Fibroblast of villous mesenchyme (primary cell): ENCODE measurements around the gene KREMEN2. TPM values are rescaled to one million over a fixed set of nuclear protein-coding genes. Genes with fewer than 3 reads are reported as not detected.

ENCODE experiments used
- DNase-seq: peaks from one replicate; pipeline ENCODE4 v3.0.0-alpha.2; 2010; ENCODE audit warnings: low read depth
- H3K4me3 ChIP-seq: 2 replicates; pipeline ENCODE4 v1.5.1; 2011; ENCODE audit warnings: low read depth, mild to moderate bottlenecking, low read length
- total RNA-seq: library from RNA; depleted of rRNA; stranded (reverse); fragments of >200 nt; gene quantifications from 2 replicates; pipeline ENCODE4 v1.2.3, GENCODE V29; 2012
- TF ChIP-seq, protein P1 (sequence below): IDR thresholded peaks from 2 replicates; pipeline ENCODE4 v1.5.1; 2012; ENCODE audit warnings: low read depth, mild to moderate bottlenecking, low read length; ENCODE audit not compliant: insufficient read depth

The KREMEN2 gene
- total RNA-seq, 1 donor = under 0.01 TPM

- H3K4me3 ChIP-seq = no peak overlapping the region
- no peak for DNase-seq
- TF ChIP-seq, protein P1, sequence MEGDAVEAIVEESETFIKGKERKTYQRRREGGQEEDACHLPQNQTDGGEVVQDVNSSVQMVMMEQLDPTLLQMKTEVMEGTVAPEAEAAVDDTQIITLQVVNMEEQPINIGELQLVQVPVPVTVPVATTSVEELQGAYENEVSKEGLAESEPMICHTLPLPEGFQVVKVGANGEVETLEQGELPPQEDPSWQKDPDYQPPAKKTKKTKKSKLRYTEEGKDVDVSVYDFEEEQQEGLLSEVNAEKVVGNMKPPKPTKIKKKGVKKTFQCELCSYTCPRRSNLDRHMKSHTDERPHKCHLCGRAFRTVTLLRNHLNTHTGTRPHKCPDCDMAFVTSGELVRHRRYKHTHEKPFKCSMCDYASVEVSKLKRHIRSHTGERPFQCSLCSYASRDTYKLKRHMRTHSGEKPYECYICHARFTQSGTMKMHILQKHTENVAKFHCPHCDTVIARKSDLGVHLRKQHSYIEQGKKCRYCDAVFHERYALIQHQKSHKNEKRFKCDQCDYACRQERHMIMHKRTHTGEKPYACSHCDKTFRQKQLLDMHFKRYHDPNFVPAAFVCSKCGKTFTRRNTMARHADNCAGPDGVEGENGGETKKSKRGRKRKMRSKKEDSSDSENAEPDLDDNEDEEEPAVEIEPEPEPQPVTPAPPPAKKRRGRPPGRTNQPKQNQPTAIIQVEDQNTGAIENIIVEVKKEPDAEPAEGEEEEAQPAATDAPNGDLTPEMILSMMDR = no peak
These were observed 11.4 kb upstream of the KREMEN2 start for GRCh38 chr16:2952679-2953078.

DNA sequence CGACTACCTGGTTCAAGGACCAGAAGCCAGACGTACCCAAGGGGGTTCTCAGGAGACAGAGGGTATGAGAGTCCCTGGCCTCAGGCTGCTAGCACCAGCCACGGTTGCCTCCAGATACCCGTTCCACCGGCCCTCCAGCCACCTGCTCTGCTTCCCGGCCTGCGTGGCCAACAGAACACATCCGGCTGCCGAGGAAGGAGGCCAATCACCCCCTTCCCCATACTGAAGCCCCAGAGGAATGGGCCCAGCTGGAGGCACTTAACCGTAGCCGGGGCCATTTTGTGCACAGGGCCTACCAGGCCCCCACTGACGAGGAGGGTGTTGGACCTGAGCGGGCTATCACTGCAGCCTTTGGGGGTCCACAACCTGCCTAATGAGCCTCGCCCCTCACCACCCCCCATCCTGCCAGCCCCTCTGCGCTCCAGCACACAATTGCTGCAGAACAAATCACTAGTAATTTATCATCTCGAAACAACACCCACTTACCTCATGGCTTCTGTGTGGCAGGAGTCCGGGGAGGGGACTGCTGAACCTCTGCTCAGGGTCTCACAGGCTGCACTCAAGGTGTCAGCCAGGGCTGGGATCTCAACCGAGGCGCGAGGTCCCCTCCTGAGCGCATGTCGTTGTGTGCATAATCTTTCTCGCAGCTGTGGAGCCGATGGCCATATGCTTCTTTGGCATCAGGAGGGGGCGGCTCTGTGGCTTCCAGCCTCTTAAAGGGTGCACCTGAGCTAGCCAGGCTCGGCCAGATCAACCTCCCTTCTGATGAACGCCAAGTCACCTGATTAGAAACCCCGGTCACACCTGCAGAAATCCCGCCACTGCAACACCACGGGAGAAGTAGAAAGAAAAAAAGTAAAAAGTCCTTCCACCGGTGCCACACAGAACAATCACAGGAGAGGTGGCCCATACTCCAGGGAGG is 10.1 kb upstream of the KREMEN2 start:
- TF ChIP-seq, protein P1 = no peak
- DNase-seq = no peak
- H3K4me3 ChIP-seq = no peak overlapping the region

- H3K4me3 ChIP-seq = no peak overlapping the region
- TF ChIP-seq, protein P1 = no peak
- DNase-seq = no peak
These were observed 9.3 kb upstream of the KREMEN2 start for GRCh38 chr16:2954656-2955381.

GRCh38 chr16:2955438-2955778 is 8.7 kb upstream of the KREMEN2 start:
- no peak overlapping the region for H3K4me3 ChIP-seq
- no peak for DNase-seq
- TF ChIP-seq, protein P1 = no peak

DNA sequence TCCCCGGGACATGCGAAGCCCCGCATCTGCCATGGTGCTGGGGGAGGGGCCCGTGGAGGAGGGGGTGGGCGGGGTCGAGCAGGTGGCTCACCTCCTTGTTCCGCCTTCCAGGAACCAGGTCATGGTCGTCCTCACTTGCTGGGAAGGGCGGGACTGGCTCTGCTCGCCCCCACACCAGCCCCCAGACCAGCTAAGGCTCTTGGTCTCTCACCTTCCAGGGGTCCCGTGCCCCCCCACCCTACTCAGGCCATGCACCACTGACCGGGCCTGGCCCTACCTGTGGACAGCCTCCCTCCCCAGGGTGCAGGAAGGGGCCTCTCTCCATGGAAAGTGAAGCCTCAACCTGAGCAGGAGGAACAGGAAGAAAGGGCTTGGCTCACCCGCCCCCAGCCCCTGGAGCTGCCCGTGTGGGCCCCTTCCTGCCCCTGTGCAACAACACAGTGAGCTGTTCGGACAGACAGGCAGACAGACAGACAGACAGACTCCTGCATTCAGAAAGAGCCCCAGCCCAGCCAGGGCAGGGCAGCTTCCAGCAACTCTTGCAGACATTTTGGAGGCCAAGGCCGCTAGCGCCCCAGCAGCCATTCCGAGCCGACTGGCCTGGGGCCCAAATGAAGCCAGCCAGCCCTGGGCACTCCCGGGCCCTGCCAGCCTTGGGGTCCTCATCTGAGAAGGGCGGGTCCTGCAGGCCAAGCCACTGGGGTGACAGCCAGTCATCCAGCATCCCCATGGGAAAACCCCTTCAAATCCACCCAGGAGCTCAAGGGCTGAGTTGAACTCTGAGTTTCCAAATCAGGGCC is 8.1 kb upstream of the KREMEN2 start:
- TF ChIP-seq, protein P1 = no peak
- no peak for DNase-seq
- no peak overlapping the region for H3K4me3 ChIP-seq

GRCh38 chr16:2956579-2956956 is 7.5 kb upstream of the KREMEN2 start:
- DNase-seq = no peak
- H3K4me3 ChIP-seq = no peak overlapping the region
- TF ChIP-seq, protein P1 = no peak
